ENCODE data around the gene LEPROT.
A peak's percentile ranks its signal among the peaks of the same experiment; 100 is the strongest.

LEPROT gene

DNA sequence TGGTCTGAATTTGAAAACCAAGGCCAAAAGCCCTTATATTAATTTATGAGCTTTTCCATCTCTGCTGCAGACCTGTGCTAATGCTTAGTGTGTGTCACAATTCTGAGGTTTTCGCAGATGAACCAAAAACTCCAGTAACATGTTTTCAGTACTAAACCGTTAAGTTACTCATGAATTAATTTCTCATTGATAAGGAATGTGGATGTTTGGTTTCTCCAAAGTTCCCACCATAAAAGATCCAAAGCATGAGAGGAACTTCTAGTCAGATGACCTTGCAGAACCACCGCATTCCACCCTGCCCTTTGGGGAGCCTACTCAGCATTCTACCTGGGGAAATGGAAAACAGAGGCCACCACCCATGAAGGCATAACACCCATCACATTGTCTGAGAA, 7.5 kb upstream of the LEPROT start:
- DNase-seq = no peak

DNA sequence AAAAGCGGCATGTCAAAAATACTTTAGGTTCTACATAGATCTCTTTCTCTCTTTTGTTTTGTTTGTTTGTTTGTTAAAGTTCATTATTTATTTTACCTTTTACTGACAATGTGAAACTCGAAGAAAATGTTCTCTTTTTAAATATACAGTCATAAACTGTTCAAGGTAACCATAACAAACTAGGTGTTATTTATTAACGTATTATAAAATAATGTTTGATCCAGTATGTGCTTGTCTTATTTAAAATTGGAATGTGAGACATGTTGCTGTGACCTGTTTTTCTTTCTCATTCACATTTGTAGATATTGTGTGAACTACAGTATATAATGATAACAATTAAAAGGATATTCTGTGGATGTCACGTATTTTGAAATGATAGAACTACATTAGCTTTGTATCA, 5.9 kb upstream of the LEPROT start:
- no peak for DNase-seq

DNA sequence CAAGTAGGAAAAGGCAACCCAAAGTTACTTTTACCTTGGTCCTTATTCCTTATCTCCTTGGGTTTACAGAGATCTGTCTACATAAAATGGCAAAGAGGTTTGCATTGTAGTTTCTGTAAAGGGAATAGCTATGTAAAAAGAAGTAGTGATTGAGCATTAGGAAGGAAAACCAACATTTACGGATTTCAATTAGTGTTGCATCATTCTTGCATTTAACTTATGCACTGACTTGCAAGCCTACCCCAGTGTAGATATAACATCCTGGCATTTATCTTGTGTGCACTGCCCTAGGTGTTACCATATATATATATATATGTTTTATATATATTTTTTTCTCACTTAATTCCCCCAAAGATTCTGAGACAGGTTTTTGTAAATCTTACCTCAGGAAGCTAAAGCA, 3.7 kb upstream of the LEPROT start:
- no peak for DNase-seq

DNA sequence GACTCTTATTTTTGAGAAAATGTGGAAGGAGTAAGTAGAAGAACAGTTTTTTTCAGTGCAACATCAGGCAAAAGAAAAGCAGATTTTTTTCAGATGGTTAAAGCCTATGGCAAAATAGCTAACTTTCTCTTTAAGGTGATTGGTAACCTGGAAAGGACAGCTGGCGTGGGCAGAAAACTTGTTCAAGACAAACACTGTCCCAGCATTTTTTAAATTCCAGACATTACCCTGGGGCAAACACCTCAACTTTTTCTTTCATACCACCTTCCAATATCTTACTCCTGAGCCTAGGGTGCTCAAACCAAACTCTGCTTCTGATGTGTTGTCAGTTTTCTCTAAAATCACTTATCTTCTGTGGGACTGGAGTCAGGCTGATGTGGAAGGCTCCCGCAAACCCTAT, 2.7 kb upstream of the LEPROT start:
- DNase-seq = no peak

DNA sequence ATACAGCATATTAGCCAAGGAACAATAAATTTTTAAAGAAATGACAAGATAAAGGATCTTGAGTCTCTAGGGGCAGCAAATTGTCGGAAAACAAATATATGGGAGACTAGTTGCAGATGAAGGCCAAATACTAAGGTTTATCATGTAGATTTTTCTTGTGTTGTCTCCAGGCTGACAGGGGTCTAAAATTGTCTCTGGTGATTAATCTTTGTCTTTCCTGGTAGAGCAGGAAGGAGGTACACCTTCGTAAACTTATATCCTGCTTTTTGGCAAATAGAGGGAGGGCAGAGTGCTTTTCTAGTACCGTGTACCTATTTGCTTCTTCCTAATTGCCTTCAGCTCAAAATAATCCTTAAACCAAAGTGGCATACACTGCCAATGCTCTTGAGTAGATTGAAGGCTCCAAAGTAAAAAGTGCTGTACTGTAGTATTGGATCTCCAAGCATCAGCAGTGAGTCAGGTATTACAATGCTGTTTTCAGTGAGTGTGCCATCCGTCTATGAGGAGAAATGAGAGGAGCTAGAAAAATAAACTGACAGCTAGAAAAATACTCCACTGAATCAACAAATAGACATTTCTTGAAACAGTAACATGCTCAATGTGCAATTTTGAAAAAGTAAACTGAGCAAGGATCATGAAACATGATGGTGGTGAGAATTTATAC, 1.8 kb upstream of the LEPROT start:
- DNase-seq = no peak

DNA sequence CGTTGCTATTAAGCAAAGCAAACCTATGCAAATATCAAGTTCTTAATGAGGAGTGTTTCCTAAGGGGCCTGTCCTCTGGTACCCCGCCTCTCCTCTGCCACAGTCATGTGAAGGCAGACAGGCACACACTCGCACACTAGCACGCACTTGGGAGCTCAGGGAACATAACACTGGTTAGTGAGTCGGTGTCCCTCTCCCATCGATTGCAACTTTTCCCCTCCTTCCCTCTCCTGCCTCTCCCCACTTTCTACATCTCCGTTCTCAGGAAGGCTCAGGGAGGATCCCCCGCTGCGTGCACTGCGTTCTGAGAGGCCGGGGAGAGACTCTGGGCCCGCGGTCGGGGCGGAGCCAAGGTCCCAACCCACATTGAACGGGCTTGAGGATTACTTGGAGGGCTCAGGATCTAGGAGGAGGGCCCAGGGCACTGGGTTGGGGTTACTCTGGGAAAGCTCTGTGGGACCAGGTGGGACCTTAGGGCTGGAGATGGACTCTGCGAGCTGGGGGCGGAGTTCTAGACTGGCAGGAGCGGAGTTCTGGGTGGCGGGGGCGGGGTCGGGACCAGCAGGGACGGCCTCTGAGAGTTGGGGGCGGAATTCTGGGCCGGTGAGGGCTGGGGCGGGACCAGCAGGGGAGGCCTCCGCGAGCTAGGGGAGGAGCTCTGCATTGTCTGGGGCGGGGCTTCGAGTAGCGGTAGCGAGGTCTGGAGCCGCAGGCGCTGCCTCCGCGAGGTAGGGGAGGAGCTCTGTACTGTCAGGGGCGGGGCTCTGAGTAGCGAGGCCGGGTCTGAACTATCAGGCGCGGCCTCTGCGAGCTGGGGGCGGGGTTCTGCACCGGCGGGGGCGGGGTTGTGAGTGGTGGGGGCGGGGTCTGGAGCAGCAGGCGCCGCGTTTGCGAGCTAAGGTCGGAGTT, 533 bp upstream of the LEPROT start:
- peak; percentile 99 for DNase-seq

DNA sequence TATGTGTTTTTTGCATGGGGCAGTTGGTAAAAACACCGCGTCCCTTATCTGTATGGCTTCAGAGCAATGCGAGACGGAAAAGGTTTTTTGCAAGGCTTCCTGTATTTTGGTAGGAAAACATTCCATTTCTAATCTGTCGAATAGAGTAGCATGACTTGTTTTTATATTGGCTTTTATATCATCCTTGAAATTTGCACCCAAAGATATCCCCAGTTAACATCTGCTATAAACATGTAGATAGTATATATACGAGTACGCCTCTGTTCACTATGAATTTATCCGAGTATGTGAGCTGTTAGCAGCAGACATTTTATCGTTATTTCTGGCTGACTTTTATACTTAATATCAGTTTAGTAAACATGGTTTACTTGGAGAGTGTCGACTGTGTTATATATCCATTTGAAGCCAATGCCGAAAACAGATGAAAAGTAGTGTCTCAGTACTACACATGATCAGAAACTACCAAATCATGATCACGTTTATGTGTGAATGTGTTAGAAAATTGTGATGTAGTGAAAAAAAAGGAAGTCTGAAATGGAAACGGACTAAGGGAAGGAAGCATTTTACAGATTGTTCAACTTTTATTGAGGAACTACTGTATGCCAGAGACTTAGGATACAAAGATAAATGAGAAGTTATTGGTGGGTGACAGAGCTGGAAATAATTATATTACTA, 1.0 kb downstream of the LEPROT start:
- no peak for DNase-seq

DNA sequence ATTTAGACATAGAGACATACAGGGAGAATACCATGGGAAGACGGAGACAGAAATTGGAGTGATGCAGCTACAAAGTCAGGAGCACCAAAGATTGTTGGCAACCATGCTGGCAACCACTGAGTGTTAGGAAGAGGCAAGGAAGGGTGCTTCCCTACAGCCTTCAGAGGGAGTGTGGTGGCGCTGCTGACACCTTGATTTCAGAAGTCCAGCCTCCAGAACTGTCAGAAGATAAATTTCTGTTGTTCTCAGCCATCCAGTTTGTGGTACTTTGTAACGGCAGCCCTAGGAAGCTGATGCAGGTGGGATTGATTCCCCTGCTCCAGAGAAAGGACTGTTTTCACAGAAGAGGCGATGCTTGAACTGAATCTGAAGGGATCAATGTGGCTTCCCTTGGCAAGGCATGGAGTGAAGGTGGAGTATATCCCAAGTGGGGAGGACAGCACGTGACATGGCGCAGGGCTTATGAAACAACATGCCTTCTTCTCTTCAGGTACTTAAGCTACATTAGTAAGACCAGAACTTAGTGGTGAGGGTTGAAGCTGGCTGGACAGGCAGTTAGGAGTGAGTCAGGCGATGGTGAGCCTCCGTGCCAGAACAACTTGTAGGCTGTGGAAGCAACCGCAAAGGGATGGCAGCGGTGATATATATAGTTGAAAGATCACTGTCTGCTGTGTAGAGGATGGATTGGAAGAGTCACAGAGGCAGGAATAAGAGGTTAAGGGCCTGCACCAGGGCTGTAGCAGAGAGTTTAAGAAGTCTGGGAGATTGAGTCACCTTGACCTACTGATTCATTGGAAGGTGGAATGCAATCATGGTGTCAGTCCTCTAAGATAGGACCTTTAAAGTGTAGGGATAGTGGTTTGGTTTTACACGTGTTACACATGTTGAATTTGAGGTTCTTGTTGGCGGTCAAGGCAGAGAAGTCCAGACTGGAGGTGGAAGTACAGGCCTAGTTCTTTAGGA, 2.1 kb downstream of the LEPROT start:
- DNase-seq = no peak

DNA sequence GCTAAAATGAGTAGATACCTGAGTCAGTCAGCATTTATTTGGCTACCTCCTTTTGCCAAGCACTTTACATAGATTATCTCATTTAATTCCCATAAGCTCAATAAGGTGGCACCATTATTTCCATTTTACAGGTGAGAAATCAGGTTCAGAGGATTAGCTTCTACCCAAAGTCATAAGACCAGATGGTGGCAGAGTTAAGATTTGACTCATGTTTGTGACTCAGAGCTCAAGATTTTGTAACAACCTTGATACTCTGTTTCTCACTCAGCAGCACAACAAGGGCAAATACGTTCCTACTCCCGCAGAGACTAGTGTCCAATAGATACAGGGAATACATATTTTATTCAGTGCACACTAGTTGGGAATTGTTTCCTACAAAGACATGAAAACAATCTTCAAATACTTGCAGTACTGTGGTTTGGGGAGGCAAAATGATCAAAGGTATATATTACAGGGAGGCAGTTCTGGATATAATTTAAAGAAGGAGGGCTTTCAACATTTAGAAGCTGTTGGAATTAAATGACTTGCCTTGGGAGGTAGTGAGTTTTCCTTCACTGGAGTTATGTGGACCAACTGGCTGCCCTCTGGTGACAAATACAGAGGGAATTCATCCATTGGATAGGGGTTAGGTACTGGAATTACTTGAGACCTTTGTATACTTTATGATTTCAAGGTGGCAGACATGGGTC, 3.6 kb downstream of the LEPROT start:
- no peak for DNase-seq

DNA sequence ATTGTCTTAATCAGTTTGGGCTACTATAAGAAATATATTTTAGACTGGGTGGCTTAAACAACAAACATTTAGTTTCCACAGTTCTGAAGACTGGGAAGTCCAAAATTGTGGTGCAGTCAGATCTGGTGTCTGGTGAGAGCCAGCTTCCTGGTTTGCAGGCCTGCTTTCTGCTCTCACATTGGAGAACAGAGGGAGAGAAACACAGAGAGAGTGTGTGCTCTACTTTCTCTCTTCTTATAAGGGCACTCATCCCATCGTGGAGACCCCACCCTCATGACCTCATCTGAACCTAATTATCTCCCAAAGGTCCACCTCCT, 4.1 kb downstream of the LEPROT start:
- no peak for DNase-seq

DNA sequence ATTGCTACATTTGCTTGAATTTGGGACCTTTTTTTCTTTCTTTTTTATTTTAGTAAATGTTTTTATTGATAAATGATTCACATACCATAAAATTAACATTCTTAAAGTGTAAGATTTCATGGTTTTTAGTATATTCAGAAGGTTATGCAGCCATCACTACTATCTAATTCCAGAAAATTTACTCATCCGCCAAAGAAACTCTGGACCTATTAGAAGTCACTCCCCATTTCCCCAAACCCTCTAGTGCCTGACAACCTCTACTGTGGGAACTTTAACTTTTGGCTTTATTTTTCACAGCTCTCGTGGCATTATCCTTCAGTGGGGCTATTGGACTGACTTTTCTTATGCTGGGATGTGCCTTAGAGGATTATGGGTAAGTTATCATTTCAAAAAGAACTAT, 4.5 kb downstream of the LEPROT start:
- DNase-seq = no peak

DNA sequence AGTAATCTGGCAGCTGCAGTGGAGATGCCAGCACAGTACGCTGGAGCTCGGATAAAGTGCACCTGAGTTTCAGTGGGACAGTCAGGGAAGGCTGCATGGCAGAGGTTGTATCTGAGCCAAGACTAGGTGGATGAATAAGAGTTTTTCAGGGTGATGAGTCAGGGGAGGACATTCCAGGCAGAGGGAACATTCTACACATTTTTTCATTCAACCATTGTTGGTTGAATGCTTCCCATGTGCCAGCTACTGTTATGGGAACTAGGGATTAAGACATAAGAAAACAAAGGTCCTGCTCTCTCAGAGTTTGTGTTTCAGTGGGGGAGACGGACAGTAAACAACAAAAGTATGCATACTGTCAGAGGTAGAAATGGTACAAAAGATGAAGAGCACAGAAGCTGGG, 5.2 kb downstream of the LEPROT start:
- DNase-seq = no peak

DNA sequence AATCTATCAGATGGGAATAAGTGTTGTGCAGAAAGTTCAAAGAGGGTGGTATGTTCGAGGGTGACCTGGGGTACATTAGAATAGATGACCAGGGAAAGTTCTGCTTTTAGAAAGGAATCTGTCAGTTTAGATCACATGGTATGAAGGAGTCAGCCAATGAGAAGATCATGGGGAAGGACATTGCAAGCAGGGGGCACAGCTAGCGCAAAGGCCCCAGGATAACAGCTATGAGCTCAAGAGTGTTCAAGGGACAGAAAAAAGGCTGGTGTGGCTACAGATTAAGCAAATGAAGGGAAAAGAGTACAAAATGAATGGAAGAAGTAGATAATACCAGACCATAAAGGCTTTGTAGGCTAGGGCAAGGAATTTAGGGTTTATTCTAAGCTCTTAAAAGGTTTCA, 8.6 kb downstream of the LEPROT start:
- no peak for DNase-seq

DNA sequence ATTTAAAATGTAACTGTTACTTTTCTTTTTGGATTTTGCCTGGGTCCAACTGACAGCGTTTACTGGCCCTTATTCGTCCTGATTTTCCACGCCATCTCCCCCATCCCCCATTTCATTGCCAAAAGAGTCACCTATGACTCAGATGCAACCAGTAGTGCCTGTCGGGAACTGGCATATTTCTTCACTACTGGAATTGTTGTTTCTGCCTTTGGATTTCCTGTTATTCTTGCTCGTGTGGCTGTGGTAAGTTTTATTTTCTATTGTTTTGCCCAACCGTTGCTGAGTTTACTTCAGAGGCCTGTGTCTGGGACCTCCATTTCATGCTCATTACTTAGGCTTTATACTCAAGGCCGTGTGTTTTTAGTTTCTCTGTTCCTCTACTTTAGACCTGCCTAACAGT, 9.3 kb downstream of the LEPROT start:
- DNase-seq = no peak

DNA sequence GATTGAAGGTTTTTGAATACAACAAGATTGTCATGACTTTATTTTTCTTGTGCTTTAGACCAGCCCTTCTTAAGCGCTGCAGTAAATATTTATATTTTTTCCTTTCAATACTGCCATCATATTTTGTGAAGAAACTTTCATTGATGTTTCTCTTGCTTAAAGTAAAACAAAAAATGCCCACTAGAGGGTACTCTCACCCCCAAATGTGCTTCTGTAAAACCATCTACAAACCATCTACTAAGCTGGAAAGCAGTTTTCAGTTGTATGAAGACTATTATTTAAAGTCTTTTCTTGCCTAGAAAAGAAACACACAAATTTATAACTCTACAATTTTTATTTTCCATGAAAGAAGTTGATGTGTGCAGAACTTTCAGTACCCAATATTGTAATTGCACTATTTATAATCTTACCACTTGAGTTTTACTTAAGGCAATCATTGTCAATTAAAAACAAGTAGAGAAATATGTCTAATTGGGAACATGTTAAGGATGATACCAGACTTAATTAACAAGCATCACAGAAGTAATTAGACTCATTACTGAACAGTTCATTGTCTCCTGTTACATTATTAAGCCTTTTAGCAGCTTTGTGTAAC, 10.7 kb downstream of the LEPROT start:
- peak in 1 of 2 donors; percentile 48 for DNase-seq

DNA sequence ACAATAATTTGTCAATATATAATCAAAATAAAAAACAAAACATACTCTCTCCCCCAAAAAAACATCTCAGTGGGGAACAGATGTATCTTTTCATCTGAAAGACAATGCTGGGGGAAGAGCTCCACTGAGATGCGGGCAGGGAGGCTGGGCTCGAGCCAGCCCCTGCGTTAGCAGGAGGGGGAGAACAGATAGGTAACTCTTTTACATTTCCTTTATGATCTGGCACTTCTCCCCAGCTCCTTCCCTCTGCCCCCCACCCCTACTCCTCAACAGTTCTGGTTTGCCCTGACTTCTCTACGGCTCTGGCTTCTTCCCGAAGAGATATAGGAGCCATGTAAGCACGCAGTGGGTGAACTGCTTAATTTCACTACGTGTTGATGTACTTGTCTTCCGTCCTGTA, 12.4 kb downstream of the LEPROT start:
- no peak for DNase-seq

DNA sequence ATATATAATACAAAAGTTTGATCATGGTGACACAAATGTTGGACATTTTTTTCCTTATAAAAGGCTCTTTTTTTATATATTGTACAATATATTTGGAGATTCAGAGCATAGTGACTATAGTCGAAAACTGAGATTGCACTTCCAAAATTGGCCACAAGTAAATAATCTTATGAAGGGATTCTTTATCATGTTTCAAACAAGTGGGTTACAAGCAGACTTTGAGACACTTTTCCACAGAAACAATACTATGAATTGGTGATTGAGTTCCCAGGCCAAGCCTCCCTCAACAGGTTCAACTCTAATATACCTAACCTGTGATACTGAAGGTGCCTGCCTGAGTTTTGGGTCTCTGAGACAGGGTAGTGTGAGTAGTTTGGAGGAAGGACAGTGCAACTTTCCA, 13.8 kb downstream of the LEPROT start:
- DNase-seq = no peak

DNA sequence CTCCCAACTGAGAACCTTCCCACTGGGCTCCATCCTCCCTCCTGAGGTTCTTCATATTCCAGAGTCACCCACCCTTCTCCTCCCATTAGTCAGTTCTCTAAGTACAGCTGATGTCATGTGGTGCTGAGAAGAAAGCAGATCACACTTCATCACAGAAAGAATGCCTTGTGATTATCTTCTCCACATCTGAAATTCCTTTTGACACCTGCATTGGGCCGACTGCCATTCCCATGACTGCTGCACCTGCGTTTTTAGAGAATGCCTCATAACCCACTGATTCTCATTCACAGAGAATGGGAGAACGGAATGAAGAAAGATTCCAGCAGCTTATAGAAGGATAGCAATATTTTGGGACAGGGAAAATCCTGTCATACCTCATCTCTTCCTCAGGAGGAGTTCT, 14.3 kb downstream of the LEPROT start:
- no peak for DNase-seq

DNA sequence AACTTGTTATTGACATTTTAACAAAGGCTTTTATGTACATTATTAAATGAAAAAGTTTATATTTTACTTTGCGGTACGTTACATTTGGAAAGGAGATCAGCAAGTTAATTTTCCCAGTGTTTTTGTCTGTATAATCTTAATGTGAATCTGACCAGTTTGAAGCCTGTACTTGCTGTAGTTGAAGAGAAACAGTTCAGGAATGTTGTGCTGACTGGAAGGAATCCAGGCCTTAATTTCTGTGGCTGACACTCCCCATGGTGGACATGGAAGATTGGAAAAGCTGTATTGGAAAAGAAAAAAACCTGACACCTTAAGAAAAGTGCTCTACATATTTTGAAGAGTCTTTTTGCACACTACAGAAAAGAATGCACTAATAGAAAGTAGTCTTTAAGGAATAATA, 15.5 kb downstream of the LEPROT start:
- no peak for DNase-seq

DNA sequence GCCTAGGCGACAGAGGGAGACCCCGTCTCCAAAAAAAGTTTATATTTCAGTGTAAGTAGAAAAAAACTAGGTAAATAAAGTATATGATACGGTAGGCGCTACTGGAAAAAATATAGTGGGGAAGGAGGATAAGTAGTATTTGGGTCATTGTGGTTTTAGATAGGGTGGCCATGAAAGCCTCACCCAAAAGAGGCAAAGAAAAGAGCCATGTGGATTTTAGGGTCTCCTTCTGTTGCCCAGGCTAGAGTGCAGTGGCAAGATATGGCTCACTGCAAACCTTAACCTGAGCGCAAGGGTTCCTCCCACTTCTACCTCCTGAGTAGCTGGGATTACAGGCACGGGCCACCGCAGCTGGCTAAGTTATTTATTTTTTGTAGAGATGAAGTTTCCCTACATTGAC, 17.1 kb downstream of the LEPROT start:
- no peak for DNase-seq

DNA sequence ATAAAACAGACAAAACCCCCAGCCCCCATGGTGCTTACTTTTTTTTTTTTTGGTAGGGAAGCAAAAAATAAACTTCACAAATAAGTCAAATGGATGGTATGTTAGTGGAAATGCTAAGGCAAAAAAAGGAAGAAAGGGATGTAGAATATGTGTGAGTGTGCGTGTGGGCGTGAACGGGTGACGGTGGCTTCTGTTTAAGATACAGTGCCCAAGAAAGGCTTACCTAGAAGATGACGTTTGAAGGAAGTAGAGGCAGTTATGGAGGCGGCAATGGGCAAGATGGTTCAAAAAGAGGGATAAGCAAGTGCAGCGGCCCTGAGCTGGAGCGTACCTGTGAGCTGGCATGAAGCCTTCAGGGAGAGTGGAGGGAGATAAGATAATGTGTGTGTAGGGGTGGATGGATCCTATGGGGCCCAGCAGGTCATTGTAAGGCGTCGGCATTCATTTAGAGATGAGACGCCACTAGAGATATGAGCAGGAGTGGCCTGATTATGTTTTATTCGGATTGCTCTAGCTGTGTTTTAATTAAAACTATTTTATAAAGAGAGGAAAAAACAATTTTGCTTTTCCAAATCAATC, 19.9 kb downstream of the LEPROT start:
- no peak for DNase-seq

DNA sequence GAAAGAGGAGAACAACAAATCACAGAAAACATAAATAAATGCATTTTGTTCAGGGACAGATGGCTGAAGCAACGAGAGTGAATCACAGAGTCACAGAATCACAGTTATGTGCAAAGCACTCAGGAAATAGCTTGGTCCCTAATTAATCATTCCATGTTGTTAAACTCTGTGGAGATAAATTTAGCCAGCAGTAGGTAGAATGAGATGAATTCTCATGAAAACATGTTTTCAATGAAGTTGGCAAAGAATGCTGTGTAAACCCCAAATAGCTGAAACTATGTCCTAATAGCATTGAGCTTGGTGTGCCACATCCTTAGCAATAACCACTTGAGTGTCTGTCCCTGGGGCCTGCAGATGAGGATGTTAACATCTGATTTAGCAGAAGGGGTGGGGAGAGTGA, 20.4 kb downstream of the LEPROT start:
- DNase-seq = no peak

All from CD4-positive, alpha-beta T cell treated with Interleukin-4 for 1 hour (primary cell).